ENCODE data around the gene ABHD2.

Gene ABHD2

DNA sequence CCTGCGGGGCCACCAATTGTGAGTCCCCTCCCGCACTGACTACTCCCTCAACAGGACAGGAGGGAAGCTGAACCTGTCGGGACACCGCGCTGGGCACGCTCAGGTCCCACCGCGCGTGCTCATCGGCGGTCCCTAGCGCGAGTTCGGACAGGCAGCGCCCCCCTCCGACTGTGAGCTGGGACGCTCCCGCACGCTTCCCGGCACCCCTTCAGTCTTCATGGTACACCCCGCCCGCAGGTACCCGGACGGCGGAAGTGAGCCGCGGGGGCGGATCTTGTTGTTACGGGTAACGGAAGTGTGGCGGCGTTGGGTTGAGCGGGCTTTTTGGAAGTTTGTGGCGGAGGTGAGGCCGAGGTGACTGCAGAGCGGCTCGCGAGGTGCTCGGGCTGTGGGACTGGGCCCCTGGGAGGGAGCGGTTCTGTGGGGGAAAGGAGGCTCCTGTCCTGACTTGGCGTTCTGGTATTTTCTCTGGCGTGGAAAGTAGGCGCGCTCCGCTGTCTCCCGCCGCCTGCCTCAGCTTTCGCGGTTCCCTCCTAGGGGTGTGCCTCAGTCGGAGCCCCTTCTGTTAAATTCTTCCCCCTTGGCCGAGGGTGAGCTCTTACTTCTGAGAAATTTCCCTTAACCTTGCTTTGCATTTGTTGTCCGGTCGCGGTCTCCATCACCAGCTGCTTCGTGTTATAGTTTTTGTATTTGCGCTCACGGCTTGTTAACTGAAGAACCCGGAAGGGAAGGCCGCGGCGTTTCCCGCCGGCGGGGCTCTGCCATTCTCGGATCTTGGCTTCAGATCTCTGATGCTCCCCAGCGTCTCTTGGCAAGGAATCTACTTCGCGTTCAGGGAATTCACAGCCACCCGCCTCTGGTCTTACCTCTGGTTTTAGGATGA lies 155.7 kb downstream of the ABHD2 start, which contains the start of gene FANCI (continued):
- TF ChIP-seq, protein P1, sequence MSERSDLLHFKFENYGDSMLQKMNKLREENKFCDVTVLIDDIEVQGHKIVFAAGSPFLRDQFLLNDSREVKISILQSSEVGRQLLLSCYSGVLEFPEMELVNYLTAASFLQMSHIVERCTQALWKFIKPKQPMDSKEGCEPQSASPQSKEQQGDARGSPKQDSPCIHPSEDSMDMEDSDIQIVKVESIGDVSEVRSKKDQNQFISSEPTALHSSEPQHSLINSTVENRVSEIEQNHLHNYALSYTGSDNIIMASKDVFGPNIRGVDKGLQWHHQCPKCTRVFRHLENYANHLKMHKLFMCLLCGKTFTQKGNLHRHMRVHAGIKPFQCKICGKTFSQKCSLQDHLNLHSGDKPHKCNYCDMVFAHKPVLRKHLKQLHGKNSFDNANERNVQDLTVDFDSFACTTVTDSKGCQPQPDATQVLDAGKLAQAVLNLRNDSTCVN (tag by site-specific recombination; optimal IDR thresholded peaks at IDR 0.05): peak; percentile 95
- TF ChIP-seq ZNF692 (tag by site-specific recombination; IDR thresholded peaks at IDR 0.05) (peak; percentile 92), ZNF610 (tag by site-specific recombination; IDR thresholded peaks at IDR 0.05; ENCODE audit: borderline replicate concordance) (peak; percentile 83), ZNF37A (tag by site-specific recombination; IDR thresholded peaks at IDR 0.05) (no peak), ZNF184 (tag by site-specific recombination; IDR thresholded peaks at IDR 0.05) (no peak), ZNF112 (tag by site-specific recombination; IDR thresholded peaks at IDR 0.05) (no peak), WT1 (tag by site-specific recombination; IDR thresholded peaks at IDR 0.05) (peak; percentile 45), ZBTB11 (tag by site-specific recombination; conservative IDR thresholded peaks at IDR 0.05; ENCODE audit: low read depth) (peak; percentile 92), ZFP41 (tag by site-specific recombination; IDR thresholded peaks at IDR 0.05; ENCODE audit: borderline replicate concordance) (no peak), ZNF843 (tag by site-specific recombination; IDR thresholded peaks at IDR 0.05) (no peak), CTCF (tag by site-specific recombination; IDR thresholded peaks at IDR 0.05) (peak; percentile 99), ZNF571 (tag by site-specific recombination; IDR thresholded peaks at IDR 0.05) (no peak), PATZ1 (tag by site-specific recombination; IDR thresholded peaks at IDR 0.05) (peak; percentile 93), TRIM28 (IDR thresholded peaks at IDR 0.05; ENCODE audit: borderline replicate concordance, low read length) (peak; percentile 87; the same call in 1 of the 2 replicates), ZNF639 (tag by site-specific recombination; IDR thresholded peaks at IDR 0.05) (no peak), ZNF223 (tag by site-specific recombination; IDR thresholded peaks at IDR 0.05) (no peak), ZNF24 (tag by site-specific recombination; IDR thresholded peaks at IDR 0.05) (0 out of 2 replicates have a peak, but pooled peaks have one; percentile 27), ELK4 (IDR thresholded peaks at IDR 0.05; ENCODE audit: borderline replicate concordance, low read depth, low read length) (no peak; the same call in 1 of the 2 replicates), ZNF626 (tag by site-specific recombination; IDR thresholded peaks at IDR 0.05) (no peak), ZNF585B (tag by site-specific recombination; IDR thresholded peaks at IDR 0.05) (no peak), ZNF248 (tag by site-specific recombination; IDR thresholded peaks at IDR 0.05) (no peak), ZNF10 (tag by site-specific recombination; IDR thresholded peaks at IDR 0.05) (no peak), ZNF501 (tag by site-specific recombination; IDR thresholded peaks at IDR 0.05) (peak; percentile 82), OVOL3 (tag by site-specific recombination; IDR thresholded peaks at IDR 0.05) (no peak)
- TF ChIP-seq, protein P2, sequence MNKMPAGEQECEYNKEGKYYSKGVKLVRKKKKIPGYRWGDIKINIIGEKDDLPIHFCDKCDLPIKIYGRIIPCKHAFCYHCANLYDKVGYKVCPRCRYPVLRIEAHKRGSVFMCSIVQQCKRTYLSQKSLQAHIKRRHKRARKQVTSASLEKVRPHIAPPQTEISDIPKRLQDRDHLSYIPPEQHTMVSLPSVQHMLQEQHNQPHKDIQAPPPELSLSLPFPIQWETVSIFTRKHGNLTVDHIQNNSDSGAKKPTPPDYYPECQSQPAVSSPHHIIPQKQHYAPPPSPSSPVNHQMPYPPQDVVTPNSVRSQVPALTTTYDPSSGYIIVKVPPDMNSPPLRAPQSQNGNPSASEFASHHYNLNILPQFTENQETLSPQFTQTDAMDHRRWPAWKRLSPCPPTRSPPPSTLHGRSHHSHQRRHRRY (tag by site-specific recombination; IDR thresholded peaks at IDR 0.05): no peak

Measured in HEK293 (cell line).